ENCODE data around the gene HCRTR1.

DNA sequence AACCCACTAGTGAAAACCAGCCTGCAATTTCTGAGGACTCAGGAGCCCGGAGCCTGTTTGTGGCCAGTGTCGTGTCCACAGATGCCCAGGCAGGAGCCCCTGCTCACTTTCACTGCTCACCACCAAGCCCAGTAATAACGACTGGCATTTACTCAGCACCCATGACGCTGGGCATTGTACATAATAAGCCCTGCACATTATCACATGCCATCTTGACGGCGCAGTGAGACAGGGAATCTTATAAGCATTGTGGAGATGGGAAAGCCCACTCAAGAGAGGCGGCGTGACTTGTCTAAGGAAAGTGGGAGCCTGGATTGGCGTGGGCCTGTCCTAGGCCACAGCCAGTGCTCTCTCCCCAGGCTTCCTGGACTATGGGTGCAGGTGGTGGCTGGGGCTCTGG lies 55.9 kb downstream of the HCRTR1 start:
- no peak for TF ChIP-seq EZH2 (IDR thresholded peaks at IDR 0.05; ENCODE audit: low read depth, low read length, severe bottlenecking)
- TF ChIP-seq, protein P1, sequence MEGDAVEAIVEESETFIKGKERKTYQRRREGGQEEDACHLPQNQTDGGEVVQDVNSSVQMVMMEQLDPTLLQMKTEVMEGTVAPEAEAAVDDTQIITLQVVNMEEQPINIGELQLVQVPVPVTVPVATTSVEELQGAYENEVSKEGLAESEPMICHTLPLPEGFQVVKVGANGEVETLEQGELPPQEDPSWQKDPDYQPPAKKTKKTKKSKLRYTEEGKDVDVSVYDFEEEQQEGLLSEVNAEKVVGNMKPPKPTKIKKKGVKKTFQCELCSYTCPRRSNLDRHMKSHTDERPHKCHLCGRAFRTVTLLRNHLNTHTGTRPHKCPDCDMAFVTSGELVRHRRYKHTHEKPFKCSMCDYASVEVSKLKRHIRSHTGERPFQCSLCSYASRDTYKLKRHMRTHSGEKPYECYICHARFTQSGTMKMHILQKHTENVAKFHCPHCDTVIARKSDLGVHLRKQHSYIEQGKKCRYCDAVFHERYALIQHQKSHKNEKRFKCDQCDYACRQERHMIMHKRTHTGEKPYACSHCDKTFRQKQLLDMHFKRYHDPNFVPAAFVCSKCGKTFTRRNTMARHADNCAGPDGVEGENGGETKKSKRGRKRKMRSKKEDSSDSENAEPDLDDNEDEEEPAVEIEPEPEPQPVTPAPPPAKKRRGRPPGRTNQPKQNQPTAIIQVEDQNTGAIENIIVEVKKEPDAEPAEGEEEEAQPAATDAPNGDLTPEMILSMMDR (IDR thresholded peaks at IDR 0.05; ENCODE audit: control extremely low read depth in 1 of 3, insufficient read depth in 1 of 3, low read depth in 1 of 3, low read length in 3 of 3): no peak
- no peak for TF ChIP-seq YY1 (IDR thresholded peaks at IDR 0.05; ENCODE audit: low read depth, low read length)
- no peak for TF ChIP-seq POLR2A (IDR thresholded peaks at IDR 0.05; ENCODE audit: control extremely low read depth in 1 of 2, low read depth in 2 of 2, low read length in 2 of 2)
- no peak for TF ChIP-seq CBX8 (IDR thresholded peaks at IDR 0.05; ENCODE audit: borderline replicate concordance, low read depth, low read length)
- no peak for TF ChIP-seq RAD21 (IDR thresholded peaks at IDR 0.05 in 1 of 2, conservative IDR thresholded peaks at IDR 0.05 in 1 of 2; ENCODE audit: low read depth in 2 of 2, low read length in 2 of 2)
- no peak for TF ChIP-seq RFX5 (IDR thresholded peaks at IDR 0.05; ENCODE audit: borderline replicate concordance, low read depth, low read length)
- no peak for TF ChIP-seq BCL11A (IDR thresholded peaks at IDR 0.05; ENCODE audit: low read depth in 2 of 2, low read length in 2 of 2)
- TF ChIP-seq, protein P2, sequence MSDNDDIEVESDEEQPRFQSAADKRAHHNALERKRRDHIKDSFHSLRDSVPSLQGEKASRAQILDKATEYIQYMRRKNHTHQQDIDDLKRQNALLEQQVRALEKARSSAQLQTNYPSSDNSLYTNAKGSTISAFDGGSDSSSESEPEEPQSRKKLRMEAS (IDR thresholded peaks at IDR 0.05): no peak
- no peak for TF ChIP-seq GABPA (IDR thresholded peaks at IDR 0.05; ENCODE audit: borderline replicate concordance, insufficient read depth, low read length)
- TF ChIP-seq, protein P3, sequence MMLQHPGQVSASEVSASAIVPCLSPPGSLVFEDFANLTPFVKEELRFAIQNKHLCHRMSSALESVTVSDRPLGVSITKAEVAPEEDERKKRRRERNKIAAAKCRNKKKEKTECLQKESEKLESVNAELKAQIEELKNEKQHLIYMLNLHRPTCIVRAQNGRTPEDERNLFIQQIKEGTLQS (IDR thresholded peaks at IDR 0.05; ENCODE audit: insufficient read depth, low read depth, low read length): no peak
- no peak for TF ChIP-seq SP1 (IDR thresholded peaks at IDR 0.05; ENCODE audit: low read depth, low read length)
- TF ChIP-seq SP2 (IDR thresholded peaks at IDR 0.05; ENCODE audit: low read length): no peak
- no peak for TF ChIP-seq NRF1 (IDR thresholded peaks at IDR 0.05; ENCODE audit: low read depth, low read length)
